Left hindlimb (tissue), 1 donor: ENCODE data around the gene LOXHD1.

Source experiments
- DNase-seq: peaks from one replicate; pipeline ENCODE4 v3.0.0-alpha.2; 2018

Gene LOXHD1

DNA sequence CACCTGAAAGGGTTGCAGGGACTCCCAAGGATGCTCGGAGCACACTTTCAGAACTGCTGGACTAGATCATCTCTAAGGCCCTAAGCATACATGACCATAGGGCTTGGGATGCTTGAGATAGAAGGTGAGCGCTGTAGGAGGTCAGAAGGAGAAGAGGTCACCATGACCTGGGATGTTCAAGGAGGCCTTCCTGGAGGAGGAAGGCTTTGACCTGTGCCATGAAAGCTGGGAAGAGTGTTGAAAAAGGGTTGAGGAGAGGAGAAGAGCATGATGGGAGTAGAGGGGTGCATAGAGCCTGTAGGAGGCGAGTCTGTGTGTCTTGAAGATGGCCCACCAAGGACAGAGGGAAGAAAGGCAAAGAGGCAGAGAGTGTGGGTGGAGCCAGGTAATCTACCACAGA is 222.4 kb downstream of the LOXHD1 start:
- no peak for DNase-seq

DNA sequence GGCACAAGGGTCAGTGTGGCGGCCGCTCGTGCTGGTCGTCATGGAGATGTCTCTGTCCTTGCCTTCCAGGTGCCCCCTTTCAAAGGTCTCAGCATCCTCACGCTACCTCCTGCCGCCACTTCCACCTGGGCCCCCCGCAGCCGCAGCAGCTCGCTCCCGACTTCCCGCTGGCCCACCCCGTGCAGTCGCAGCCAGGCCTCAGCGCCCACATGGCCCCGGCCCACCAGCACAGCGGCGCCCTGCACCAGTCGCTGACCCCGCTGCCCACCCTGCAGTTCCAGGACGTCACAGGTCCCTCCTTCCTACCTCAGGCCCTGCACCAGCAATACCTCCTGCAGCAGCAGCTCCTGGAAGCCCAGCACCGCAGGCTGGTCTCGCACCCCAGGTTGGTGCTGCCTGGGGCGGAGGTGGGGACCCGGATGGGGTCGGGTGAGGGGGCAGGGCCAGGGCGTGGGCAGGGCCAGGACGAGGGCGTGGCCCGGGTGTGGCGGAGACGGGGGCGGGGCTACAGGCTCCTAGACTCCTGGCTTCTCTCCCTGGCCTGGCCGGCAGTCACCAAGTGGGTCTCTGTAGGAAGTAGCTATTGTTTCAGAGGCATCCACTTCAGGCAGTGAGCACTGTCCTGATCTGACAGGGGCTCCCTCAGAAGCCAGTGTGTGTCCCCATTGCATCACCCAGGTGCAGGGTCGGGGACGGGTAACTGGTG is 223.7 kb downstream of the LOXHD1 start:
- DNase-seq = no peak

DNA sequence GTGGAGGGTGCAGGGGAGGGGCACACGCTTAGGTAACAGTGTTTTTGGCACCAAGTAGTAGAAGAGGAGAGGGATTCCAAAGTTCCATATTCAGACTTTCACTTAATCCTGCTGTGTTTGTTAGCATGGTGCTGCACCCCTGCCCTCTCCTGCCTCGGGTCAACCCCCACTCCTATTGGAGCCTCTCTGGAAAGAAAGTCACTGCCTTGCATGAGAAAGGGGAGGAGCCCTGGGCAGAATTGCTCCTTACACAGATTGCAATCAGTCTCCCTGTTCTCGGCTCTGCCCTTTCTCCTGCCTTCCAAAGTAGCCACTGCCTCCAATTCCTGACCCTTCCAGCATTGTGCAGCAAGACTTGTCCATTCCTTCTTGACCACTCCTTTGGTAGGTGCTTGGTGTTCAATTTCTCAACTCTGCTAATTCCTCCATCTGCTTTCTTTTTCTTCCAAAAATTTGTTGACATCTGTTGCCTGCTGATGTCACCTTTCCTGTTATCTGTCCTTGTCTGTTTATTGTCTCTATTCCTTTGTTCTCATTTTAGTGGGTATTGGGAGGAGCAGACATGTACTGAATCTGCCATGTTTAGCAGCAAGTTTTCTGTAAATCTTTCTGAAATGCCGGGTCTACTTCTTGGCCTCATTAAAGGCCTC is 225.4 kb downstream of the LOXHD1 start:
- DNase-seq = no peak

DNA sequence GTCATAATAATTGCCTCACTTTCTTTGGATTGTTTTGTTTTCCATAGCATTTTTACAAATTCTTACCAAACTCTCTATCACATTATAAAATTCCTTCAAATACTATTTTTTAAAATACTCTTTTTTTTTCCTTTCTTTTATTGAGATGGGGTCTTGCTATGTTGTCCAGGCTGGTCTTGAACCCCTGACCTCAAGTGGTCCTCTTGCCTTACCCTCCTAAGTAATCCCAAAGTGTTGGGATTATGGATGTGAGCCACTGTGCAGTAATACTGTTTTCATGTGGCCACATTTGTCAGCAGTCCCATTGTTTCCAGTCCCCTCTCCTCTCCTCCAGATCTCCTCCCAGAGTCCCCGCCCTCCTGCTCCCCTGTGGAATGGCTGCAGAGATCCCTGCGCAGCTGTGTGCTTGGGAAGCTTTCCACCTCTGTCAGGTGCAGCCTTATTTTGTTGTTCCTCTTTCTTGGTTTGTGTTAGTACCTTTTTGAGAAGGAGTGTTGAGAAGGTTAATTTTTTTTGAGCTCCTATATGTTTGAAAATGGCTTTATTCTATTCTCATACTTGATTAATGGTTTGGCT is 227.3 kb downstream of the LOXHD1 start:
- DNase-seq = no peak

DNA sequence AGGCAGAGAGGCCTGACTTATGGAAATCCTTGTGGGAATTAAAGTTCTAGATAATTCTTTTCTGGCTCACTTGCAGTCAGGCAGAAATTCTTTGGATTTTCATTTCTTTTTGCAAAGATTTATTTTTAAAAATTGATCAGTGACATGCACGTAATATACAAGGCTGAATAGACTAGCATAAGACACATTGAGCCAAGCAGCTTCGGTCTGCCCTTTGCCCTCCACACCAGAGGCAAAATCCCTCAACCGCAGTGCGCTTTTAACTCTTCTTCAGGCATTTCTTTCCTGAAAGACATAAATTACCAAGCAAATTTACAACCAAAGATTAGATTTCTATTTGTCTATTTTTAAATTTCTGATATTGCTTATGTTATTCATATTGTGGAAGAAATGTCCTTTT is 227.9 kb downstream of the LOXHD1 start:
- DNase-seq = no peak

DNA sequence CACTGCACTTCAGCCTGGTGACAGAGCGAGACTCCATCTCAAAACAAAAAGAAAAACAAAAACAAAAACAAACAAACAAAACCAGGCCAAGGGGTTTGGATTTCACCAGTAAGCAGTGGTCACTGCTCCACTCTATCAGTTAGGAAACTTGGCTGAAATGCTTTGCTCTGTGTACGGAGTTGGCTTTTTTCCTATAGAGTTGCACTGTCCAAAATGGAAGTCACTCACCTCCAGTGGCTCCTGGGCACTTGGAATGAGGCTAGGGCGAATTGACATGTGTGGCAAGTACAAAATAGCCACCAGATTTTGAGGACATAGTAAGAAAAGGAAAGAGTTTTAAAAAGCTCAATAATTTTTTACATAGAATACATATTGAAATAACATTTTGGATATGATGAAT is 228.7 kb downstream of the LOXHD1 start:
- no peak for DNase-seq

DNA sequence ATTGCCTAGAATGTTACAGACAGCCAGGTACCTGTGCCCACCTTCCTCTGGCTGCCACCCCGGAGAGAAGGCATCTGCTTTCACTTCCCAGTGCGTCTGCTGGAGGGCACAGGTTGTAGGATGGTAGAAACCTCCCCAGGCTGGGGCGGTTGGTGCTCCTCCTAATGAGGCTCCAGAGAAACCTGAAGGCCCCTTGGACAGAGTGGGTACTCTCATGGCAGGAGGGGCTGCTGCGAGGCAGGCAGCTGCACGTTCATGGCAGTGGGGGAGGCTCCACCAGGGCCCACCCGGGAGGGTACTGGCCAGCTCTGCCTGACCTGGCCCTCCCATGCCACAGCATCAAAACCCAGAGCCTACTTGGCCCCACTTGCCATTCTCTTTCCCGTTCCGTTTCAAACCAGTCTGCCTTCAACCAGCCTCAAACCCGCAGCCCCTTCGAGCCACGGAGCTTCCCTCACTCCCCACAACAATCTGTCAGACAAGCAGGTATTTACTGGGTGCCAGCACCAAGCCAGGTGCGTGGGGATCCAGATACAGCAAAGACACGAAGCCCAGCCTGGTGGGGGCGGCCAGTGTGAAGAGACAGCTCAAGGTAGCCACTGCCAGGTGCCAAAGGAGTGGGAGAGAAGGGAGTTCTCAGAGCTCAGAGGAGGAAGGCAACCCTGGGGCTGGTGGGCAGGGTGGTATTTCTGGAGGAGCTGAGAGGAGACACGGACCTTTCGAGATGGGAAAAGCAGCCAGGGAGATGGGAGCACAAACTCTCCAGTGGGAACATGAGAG is 229.6 kb downstream of the LOXHD1 start:
- DNase-seq = no peak
